Measurements from ENCODE around the gene BMP6. TPM values are rescaled to one million over a fixed set of nuclear protein-coding genes. Genes with fewer than 3 reads are reported as not detected.

BMP6 gene
- polyA plus RNA-seq, 1 donor (not counting 4 experiments of a cell fraction or from before 2014, with no cell fraction given), result 0.05 TPM

DNA sequence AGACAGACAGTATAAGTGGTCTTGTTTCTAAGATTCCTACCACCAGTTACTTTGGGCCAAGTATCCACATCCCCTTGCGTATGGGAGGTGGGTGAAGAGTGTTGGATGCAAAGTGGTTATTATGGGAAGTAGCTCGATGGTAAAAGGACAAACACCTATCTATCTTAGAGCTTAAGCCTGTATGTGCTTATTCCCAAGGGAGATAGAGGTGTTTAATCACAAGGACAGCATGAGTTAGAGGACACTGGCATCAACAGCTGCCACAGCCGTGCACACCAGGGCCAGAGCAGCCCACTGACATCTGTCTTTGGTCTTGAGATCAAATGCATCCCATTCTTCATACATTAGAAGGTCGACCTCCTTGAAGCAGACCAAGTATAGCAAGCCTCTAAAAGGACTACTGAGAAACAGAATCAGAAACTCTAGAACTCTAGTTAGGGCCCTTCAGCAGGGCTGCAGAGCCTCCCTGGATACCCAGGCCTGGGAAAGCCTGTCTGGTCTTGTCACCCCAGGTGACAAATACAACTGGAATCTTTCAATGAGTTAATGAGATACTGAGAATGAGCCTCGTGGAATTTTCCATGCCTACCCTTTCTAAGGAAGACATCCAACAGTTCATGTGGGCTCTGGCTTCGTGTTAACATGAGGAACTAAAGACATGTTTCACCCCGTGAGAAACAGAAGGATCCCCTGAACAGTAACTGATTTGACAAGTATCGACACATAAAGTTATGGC, 156.0 kb downstream of the BMP6 start:
- TF ChIP-seq EZH2 (IDR thresholded peaks at IDR 0.05; ENCODE audit: low read length), result no peak
- TF ChIP-seq, protein P1, sequence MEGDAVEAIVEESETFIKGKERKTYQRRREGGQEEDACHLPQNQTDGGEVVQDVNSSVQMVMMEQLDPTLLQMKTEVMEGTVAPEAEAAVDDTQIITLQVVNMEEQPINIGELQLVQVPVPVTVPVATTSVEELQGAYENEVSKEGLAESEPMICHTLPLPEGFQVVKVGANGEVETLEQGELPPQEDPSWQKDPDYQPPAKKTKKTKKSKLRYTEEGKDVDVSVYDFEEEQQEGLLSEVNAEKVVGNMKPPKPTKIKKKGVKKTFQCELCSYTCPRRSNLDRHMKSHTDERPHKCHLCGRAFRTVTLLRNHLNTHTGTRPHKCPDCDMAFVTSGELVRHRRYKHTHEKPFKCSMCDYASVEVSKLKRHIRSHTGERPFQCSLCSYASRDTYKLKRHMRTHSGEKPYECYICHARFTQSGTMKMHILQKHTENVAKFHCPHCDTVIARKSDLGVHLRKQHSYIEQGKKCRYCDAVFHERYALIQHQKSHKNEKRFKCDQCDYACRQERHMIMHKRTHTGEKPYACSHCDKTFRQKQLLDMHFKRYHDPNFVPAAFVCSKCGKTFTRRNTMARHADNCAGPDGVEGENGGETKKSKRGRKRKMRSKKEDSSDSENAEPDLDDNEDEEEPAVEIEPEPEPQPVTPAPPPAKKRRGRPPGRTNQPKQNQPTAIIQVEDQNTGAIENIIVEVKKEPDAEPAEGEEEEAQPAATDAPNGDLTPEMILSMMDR (optimal IDR thresholded peaks at IDR 0.05 in 1 of 3, IDR thresholded peaks at IDR 0.05 in 1 of 3, conservative IDR thresholded peaks at IDR 0.05 in 1 of 3; ENCODE audit: extremely low read depth in 1 of 3, insufficient read depth in 2 of 3, low read length in 3 of 3), result no peak
- dilution Hi-C loops (cut with MboI; ENCODE audit: extremely low pct_ligation_motif_present, low sequenced_read_pairs), result no loop called here
- Histone ChIP-seq H3K36me3 (ENCODE audit: control insufficient read depth in 2 of 2, extremely low read depth in 1 of 2, insufficient read depth in 2 of 2, low read length in 2 of 2) (peaks cover 29 to 36% of the 10 kb centered on the region in 2 experiments), H3K4me3 (ENCODE audit: control insufficient read depth in 2 of 3, extremely low read depth in 1 of 3, insufficient read depth in 2 of 3, low read depth in 1 of 3, low read length in 3 of 3) (no peak overlapping the region), H3K27me3 (ENCODE audit: control insufficient read depth, extremely low read depth, insufficient read depth, low read length) (no peaks in the 10 kb centered on the region), H3K9ac (ENCODE audit: control insufficient read depth, extremely low read depth, insufficient read depth, low read length) (no peak overlapping the region), H3K9me1 (ENCODE audit: control insufficient read depth, extremely low read depth, insufficient read depth, low read length) (no peaks in the 10 kb centered on the region), H2AFZ (ENCODE audit: control insufficient read depth, low read length) (peak overlapping the region; percentile 37), H3K79me2 (ENCODE audit: control insufficient read depth, insufficient read depth, low read length) (no peaks in the 10 kb centered on the region), H3K4me2 (ENCODE audit: control insufficient read depth, extremely low read depth, insufficient read depth, low read depth, low read length) (no peak overlapping the region), H3K4me1 (ENCODE audit: control insufficient read depth, extremely low read depth, insufficient read depth, low read length) (peaks cover 8% of the 10 kb centered on the region), H3K9me3 (ENCODE audit: control insufficient read depth, low read depth, low read length) (no peaks in the 10 kb centered on the region), H4K20me1 (ENCODE audit: control insufficient read depth, extremely low read depth, insufficient read depth, low read length) (no peaks in the 10 kb centered on the region), H3K27ac (ENCODE audit: control insufficient read depth, insufficient read depth, low read length) (no peak overlapping the region)
- FAIRE-seq, result peak; percentile 41
- DNase-seq (ENCODE audit: low read depth, low spot score), result peak; percentile 11

DNA sequence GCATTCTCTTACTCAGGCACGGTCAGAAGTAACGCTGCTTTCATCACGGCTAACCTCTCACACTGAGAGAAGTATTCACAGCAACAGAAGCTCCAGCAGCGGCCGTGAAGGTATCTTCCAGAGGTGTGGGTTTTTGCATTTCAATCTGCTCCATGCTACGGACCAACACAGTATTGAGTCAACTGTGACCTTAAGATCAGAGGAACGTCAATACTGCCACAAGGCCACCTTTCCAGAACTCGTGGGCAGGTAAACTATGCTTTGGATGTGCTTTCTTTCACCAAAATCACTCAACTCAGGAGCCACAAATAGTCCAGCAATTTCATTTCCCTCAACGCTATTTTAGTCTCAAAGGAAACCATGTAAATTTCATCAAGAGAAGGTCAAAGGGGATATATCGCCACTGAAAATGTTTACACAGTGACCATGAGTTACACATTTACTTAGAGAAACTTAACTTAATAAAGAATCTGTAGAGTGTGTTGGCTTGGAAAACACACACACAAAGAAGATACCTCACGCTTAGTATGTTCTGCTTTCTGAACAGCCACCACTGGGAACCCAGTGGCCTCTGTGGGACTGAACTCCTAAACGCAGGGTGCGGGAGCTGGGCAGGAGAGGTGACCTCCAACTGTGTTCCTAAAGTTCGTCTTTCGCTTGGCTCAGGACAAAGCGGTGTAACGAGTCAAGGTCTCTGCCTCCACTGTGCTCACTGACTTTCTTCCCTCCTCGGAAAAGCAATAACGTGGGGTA, 156.8 kb downstream of the BMP6 start:
- Histone ChIP-seq H3K4me3 (ENCODE audit: control insufficient read depth in 2 of 3, extremely low read depth in 1 of 3, insufficient read depth in 2 of 3, low read depth in 1 of 3, low read length in 3 of 3) (no peak overlapping the region), H3K4me1 (ENCODE audit: control insufficient read depth, extremely low read depth, insufficient read depth, low read length) (peaks cover 8% of the 10 kb centered on the region), H3K4me2 (ENCODE audit: control insufficient read depth, extremely low read depth, insufficient read depth, low read depth, low read length) (no peak overlapping the region), H3K9ac (ENCODE audit: control insufficient read depth, extremely low read depth, insufficient read depth, low read length) (no peak overlapping the region), H3K36me3 (ENCODE audit: control insufficient read depth in 2 of 2, extremely low read depth in 1 of 2, insufficient read depth in 2 of 2, low read length in 2 of 2) (peaks cover 34 to 44% of the 10 kb centered on the region in 2 experiments), H3K9me3 (ENCODE audit: control insufficient read depth, low read depth, low read length) (no peaks in the 10 kb centered on the region), H3K9me1 (ENCODE audit: control insufficient read depth, extremely low read depth, insufficient read depth, low read length) (no peaks in the 10 kb centered on the region), H4K20me1 (ENCODE audit: control insufficient read depth, extremely low read depth, insufficient read depth, low read length) (no peaks in the 10 kb centered on the region), H3K27me3 (ENCODE audit: control insufficient read depth, extremely low read depth, insufficient read depth, low read length) (no peaks in the 10 kb centered on the region), H3K79me2 (ENCODE audit: control insufficient read depth, insufficient read depth, low read length) (no peaks in the 10 kb centered on the region), H2AFZ (ENCODE audit: control insufficient read depth, low read length) (peak overlapping the region; percentile 37), H3K27ac (ENCODE audit: control insufficient read depth, insufficient read depth, low read length) (no peak overlapping the region)
- TF ChIP-seq, protein P1 (optimal IDR thresholded peaks at IDR 0.05 in 1 of 3, IDR thresholded peaks at IDR 0.05 in 1 of 3, conservative IDR thresholded peaks at IDR 0.05 in 1 of 3; ENCODE audit: extremely low read depth in 1 of 3, insufficient read depth in 2 of 3, low read length in 3 of 3), result no peak
- TF ChIP-seq EZH2 (IDR thresholded peaks at IDR 0.05; ENCODE audit: low read length), result no peak
- no peak for DNase-seq (ENCODE audit: low read depth, low spot score)
- no peak for FAIRE-seq
- dilution Hi-C loops (cut with MboI; ENCODE audit: extremely low pct_ligation_motif_present, low sequenced_read_pairs), result no loop called here

Data from keratinocyte (primary cell).